HG03103 (cell line): ENCODE results near the gene FLCN.

Experiments used
- ATAC-seq: cut with Tn5 transposase; IDR thresholded peaks from one replicate; pipeline ENCODE4 v1.9.1; 2021; ENCODE audit warnings: low read depth; ENCODE audit not compliant: unreplicated experiment

Gene FLCN

GRCh38 chr17:17239832-17240231 is 2.9 kb upstream of the FLCN start:
- ATAC-seq, result no peak

GRCh38 chr17:17236295-17237025 is 508 bp downstream of the FLCN start:
- ATAC-seq, result peak; percentile 12

- no peak for ATAC-seq
These were observed 1.5 kb downstream of the FLCN start for GRCh38 chr17:17235212-17236174.

- ATAC-seq, result no peak
These were observed 4.7 kb downstream of the FLCN start for GRCh38 chr17:17232303-17232621.

- no peak for ATAC-seq
These were observed 5.2 kb downstream of the FLCN start for GRCh38 chr17:17231621-17232302.

- no peak for ATAC-seq
These were observed 7.3 kb downstream of the FLCN start for GRCh38 chr17:17229416-17230384.

- no peak for ATAC-seq
These were observed 8.3 kb downstream of the FLCN start for GRCh38 chr17:17228521-17229279.

GRCh38 chr17:17227608-17228520 is 9.1 kb downstream of the FLCN start:
- ATAC-seq, result no peak

GRCh38 chr17:17226451-17227265 is 10.3 kb downstream of the FLCN start:
- ATAC-seq, result no peak

- ATAC-seq, result no peak
These were observed 11.1 kb downstream of the FLCN start for GRCh38 chr17:17225901-17226300.

- no peak for ATAC-seq
These were observed 12.8 kb downstream of the FLCN start for GRCh38 chr17:17224137-17224536.

- no peak for ATAC-seq
These were observed 13.2 kb downstream of the FLCN start for GRCh38 chr17:17223736-17224135.

- no peak for ATAC-seq
These were observed 15.6 kb downstream of the FLCN start for GRCh38 chr17:17221329-17221728.

- no peak for ATAC-seq
These were observed 16.4 kb downstream of the FLCN start for GRCh38 chr17:17220529-17220928.

- ATAC-seq, result no peak
These were observed 19.0 kb downstream of the FLCN start for GRCh38 chr17:17217995-17218394.

GRCh38 chr17:17216776-17217175 is 20.2 kb downstream of the FLCN start:
- ATAC-seq, result no peak

GRCh38 chr17:17216236-17216635 is 20.7 kb downstream of the FLCN start:
- ATAC-seq, result no peak

GRCh38 chr17:17215575-17215974 is 21.4 kb downstream of the FLCN start:
- no peak for ATAC-seq
